ENCODE data around the gene MIR17HG.
"Not testable (repeated sequence)": the region's sequence is repeated elsewhere in the genome, so short reads cannot be mapped to it uniquely, and the experiment has no call there.

Gene MIR17HG

GRCh38 chr13:91347996-91348905 lies 764 bp downstream of the MIR17HG start:
- DNase-seq = peak; percentile 59 to 61

GRCh38 chr13:91348906-91349435 lies 1.5 kb downstream of the MIR17HG start:
- DNase-seq = peak; percentile 87 to 90

GRCh38 chr13:91349992-91350911 lies 2.8 kb downstream of the MIR17HG start:
- DNase-seq = no peak

GRCh38 chr13:91351123-91351522 lies 3.6 kb downstream of the MIR17HG start:
- no peak for DNase-seq

DNA sequence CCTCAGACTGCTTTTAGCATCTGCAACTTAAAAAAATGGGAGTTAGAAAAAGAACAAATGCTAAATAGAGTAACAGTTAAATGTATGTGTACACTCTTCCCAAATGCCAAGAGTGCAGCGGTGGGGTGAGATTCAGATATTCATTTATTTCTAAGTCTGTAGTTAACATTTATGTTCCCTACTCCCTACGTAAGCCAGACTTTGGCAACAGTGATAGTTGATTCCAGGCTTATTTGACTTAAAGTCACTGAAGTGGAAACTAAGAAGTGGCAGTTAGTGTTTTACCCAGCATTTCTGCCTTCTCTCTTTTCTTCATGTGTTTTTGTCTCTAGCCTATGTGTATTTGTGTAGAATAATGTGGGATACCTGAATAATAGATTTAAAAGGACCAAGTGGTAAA lies 4.5 kb downstream of the MIR17HG start:
- no peak for DNase-seq

GRCh38 chr13:91352891-91353290 lies 5.4 kb downstream of the MIR17HG start:
- not testable (repeated sequence) for DNase-seq

GRCh38 chr13:91353494-91353893 lies 6.0 kb downstream of the MIR17HG start:
- DNase-seq = no peak

GRCh38 chr13:91355099-91355825 lies 7.8 kb downstream of the MIR17HG start:
- DNase-seq = no peak

DNA sequence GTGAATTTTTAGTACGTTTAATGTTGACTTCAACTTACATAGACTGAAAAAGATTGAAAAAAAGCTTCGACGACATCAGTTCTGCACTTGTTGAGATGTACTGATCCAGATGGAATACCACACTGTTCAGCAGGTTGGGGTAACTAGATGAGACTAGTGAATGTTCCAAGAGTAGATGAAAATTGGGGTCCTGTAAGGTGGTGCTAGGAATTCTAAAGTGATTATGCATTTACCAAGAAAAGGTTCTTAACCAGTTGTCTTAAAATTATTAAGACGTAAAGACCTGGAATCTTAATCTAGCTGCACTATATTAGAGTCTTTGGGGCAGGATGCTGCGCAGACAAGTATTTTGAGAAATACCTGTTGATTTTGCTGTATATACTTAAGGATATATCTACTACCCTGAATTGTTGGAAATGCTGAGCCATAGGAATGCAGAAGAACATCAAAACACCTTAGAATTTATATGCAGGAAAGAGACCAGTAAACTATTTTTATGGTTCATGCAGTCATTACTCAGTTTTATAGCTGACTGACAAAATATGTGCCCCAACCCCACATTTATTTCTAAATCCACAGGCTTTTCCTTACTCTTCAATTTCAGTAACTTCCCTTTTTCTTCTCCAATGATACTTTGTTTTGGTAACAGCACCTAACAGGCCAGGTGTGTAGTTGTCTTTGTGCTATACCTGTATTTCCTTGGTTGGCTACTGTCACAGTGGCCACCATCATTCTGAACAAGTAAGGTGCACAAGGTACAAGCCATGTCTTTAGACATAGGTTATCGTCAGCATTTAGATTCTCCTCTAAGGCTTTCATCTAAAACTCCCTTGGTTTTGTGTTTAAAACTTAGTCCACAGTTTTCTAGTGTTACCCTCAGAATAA lies 8.6 kb downstream of the MIR17HG start:
- DNase-seq = no peak

DNA sequence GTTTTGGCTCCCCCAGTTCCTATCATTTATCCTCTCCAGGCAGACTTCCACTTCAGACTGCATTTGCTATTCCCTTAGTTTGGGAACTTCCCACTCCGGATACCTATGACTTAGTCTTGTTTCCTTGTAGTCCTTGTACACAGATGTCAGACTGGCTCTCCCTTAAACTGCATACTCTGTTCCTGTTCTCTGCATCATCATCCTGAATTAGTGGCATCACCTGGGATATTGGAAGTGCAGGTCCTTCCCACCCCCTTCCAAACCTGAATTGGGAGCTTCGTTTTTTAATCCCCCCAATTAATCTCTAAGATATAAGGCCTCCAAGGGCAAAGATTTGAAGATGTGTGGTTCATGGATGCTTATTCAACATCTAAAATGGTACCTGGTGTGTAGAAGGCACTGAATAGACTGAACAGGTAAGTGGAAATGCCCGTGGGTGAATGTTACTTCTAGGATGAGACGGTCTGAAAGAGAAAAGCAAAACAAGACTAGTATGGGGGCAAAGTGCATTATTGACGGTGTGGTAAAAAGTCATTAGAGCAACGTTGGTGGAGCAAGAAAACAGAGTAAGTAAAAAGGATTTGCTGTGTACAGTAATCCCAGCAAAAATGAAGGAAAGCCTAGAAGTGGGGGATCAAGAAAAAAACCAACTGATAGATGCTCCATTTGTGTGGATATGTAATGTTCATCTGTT lies 9.6 kb downstream of the MIR17HG start:
- DNase-seq = no peak

GRCh38 chr13:91357613-91358386 lies 10.3 kb downstream of the MIR17HG start:
- no peak for DNase-seq

- no peak for DNase-seq
Observed at GRCh38 chr13:91358387-91358782, 10.9 kb downstream of the MIR17HG start.

DNA sequence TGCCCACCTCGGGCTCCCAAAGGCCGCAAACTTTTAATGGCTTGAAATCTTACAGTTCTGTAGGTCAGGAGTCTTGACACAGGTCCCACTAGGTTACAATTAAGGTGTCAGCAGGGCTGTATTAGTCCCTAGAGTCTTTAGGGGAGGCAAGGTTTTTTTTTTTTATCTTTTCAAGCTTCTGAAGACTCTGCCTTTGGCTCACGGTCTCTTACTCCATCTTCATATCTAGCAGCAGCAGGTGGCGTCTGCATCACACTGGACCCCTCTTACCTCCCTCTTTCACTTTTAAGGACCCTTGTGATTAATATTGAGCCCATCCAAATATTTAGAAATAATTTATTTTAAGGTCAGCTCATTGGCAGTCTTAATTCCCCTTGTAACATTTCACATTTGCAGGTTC lies 11.6 kb downstream of the MIR17HG start:
- no peak for DNase-seq

GRCh38 chr13:91359631-91360030 lies 12.1 kb downstream of the MIR17HG start:
- no peak for DNase-seq

DNA sequence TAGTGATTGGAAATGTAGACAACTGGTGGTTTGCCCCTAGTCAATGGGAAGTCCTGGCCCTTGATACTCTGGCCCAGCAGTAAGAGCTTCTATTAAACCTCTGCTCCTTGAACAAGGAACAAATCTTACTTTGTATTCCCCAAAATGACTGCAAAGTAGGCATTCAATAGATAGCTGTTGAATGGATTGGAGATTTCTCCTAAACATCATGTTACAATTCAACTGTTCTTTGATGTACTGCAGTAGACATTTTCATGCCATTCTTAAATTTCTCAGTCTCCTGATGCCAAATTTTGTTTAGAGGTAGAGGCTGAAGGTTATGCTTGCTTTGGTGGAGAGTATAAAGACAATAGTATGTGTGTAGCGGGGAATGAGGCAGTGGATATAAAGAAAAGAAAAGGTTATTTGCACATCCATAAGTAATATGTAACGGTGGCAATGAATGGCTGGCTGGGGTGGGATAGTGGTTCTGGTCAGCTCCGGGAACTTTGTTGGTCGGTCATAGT lies 12.8 kb downstream of the MIR17HG start:
- DNase-seq = no peak

DNA sequence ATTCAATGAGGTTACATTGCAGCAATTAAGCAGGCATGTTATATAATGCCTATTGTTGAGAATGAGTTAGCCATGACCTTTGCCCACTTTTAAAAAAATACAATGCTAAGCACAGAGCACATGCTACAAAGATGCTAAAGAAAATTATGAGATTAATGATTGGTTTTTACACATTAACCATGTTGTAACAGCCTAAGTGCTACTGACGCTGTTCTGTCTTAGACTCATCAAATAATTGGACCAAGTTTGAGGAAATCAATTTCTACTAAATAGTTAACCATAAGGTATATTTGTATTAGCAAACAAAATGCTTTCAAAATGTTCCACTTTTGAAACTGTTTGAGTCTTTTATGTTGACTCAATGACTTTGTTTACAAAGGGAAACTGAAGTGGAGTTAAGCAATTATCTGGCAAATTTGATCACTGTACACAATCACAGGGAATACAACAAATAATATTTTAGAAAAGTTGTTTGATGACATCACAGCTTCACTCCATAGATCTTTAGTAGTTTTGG lies 14.3 kb downstream of the MIR17HG start:
- no peak for DNase-seq

GRCh38 chr13:91362908-91363307 lies 15.4 kb downstream of the MIR17HG start:
- DNase-seq = no peak

- no peak for DNase-seq
Observed at GRCh38 chr13:91368101-91368500, 20.6 kb downstream of the MIR17HG start.

- no peak for DNase-seq
Observed at GRCh38 chr13:91368676-91369440, 21.4 kb downstream of the MIR17HG start.
